Natural killer cell treated with Interleukin-12 subunit alpha and Interleukin-12 subunit beta and Interleukin-15 and Interleukin-18, amount 100 ng/mL, for 72 hours (primary cell): ENCODE measurements around the gene SLC25A45. TPM values are rescaled to one million over a fixed set of nuclear protein-coding genes. Genes with fewer than 3 reads are reported as not detected.

Source experiments
- ATAC-seq, 2 donors: fragments of 150-1000 bp; cut with Tn5 transposase in 1 of 2; sonication (Bioruptor Pico), chemical (Tn5 transposase) in 1 of 2; 2 replicates each; pipeline ENCODE4 v1.10.0; 2021
- DNase-seq: peaks from one replicate; pipeline ENCODE4 v3.0.0; 2022; ENCODE audit warnings: low spot score
- H3K27ac Mint-ChIP-seq, 2 donors: 1 replicate in 1 of 2; 2 replicates in 1 of 2; pipeline ENCODE4 v1.8.0; 2022; ENCODE audit warnings: mixed read lengths in 2 of 2, mild to moderate bottlenecking in 1 of 2, moderate library complexity in 1 of 2
- H3K27me3 Mint-ChIP-seq, 2 donors: 1 replicate in 1 of 2; 2 replicates in 1 of 2; pipeline ENCODE4 v1.8.0; 2022; ENCODE audit warnings: mixed read lengths in 2 of 2
- H3K36me3 Mint-ChIP-seq: one replicate; pipeline ENCODE4 v1.8.0; 2022; ENCODE audit warnings: mixed read lengths
- H3K4me1 Mint-ChIP-seq, 2 donors: 1 replicate in 1 of 2; 2 replicates in 1 of 2; pipeline ENCODE4 v1.8.0; 2022; ENCODE audit warnings: low read depth in 2 of 2, mixed read lengths in 2 of 2, mild to moderate bottlenecking in 1 of 2
- H3K4me3 Mint-ChIP-seq: one replicate; pipeline ENCODE4 v1.8.0; 2022; ENCODE audit warnings: mixed read lengths
- H3K9me3 Mint-ChIP-seq: 2 replicates; pipeline ENCODE4 v1.8.0; 2022; ENCODE audit warnings: mixed read lengths
- total RNA-seq, 2 donors: library from RNA; stranded (reverse); gene quantifications; one replicate each; pipeline ENCODE4 v1.2.3, GENCODE V29; 2022

Gene SLC25A45
- total RNA-seq, 2 donors from 2014 or later = 10.8 to 12.6 TPM

DNA sequence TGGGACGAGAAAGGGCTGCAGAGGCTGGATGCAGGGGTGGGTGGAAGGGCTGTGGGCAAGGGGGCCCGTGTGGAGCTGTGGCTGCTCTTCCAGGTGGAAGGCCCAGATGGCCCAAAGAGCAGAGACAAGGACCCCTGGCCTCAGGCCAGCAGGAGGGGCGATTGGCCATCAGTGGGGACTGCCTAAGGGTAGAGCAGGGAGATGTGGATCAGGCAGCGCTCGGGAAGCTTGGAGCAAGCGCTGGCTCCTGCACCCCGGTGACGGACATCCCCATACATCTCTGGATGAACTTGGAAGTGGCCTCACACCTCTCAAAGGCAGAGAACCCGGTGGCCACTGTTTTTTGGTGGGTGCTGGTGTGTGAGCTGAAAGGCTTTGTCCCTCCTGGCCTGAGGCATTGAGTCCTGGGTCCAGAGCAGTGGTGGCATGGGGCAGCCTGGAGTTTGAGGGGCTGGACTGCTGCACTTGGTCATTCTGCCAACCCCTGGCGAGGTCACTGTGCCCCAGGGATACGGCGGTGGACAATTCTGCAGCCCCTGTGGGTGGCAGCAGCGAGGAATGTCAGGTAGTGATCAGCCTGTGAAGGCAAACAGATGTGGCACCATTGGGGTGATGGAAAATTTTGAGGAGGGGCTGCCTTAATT is 9.9 kb upstream of the SLC25A45 start:
- ATAC-seq = no peak
- H3K4me1 Mint-ChIP-seq = peaks cover 20 to 34% of the 10 kb centered on the region in 2 donors
- DNase-seq = no peak
- no peaks in the 10 kb centered on the region for H3K27me3 Mint-ChIP-seq
- no peaks in the 10 kb centered on the region for H3K9me3 Mint-ChIP-seq
- no peak overlapping the region for H3K4me3 Mint-ChIP-seq
- peak overlapping the region in 1 of 2 donors; percentile 64 for H3K27ac Mint-ChIP-seq
- H3K36me3 Mint-ChIP-seq = no peaks in the 10 kb centered on the region

DNA sequence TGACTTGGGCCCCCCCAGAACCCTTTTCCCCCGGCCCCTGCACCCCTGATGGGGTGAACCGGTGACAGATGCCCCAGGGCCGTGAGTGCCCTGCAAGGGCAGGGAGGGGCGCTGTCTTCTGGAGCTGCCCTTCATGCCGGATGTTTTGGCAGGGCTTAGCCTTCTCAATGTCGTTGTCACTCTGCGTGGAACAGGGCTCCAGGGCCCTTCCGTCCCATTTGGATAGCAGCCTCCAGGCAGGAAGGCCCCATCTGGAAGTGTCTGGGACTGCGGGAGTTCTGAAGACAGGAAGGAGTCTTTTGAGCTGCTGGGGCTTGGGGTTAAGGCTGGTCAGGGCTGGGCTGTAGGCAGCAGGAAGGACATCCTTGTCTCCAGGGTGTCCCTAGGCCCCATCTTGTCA is 8.6 kb upstream of the SLC25A45 start:
- ATAC-seq (no peak), DNase-seq (no peak)
- Mint-ChIP-seq H3K27ac (peak overlapping the region in 1 of 2 donors; percentile 43), H3K4me1 (peaks cover 25 to 40% of the 10 kb centered on the region in 2 donors), H3K9me3 (no peaks in the 10 kb centered on the region), H3K36me3 (no peaks in the 10 kb centered on the region), H3K4me3 (no peak overlapping the region), H3K27me3 (no peaks in the 10 kb centered on the region)

DNA sequence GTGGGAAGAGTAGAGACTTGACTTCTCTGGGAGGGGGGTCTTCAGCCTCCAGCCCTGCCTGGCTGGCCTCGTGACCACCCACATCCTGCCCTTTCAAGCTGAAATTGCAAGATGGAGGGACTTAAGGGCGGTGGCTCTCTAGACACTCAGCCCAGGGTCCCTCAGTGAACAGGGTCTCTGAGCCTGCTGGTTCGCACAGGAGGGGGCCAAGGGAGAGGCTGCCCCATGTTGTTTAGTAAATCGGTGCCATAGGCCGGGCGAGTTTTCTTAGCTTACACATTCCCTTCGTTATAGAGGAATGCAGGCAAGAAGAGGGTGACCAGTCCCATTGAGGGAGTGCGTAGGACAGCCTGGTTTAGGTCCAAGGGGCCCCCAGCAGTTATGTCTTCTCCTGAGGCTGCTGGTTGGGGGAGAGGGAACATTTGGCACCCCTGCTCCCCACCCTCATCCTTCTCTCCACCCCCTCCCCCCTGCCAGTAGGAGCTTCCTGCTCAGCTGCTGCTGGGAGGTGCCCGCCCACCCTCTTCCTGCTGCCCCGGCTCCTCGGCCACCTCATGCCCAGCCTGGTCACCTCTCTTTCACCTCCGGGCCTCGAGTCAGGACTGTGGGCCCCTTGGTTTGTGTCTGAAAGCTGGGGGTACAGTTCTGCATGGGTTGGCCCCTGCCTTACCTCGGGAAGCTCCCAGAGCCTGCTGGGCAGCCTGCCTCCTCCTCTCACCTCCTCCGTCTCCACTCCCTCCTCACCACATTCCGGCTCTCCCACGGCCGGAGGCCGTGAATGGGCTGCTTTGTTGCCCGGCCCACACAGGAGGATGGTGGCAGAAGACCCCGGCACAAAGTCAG is 7.9 kb upstream of the SLC25A45 start:
- Mint-ChIP-seq H3K9me3 (no peaks in the 10 kb centered on the region), H3K4me1 (peaks cover 28 to 43% of the 10 kb centered on the region in 2 donors), H3K36me3 (no peaks in the 10 kb centered on the region), H3K27ac (peak overlapping the region in 1 of 2 donors; percentile 63), H3K4me3 (no peak overlapping the region), H3K27me3 (no peaks in the 10 kb centered on the region)
- DNase-seq = no peak
- ATAC-seq = no peak

DNA sequence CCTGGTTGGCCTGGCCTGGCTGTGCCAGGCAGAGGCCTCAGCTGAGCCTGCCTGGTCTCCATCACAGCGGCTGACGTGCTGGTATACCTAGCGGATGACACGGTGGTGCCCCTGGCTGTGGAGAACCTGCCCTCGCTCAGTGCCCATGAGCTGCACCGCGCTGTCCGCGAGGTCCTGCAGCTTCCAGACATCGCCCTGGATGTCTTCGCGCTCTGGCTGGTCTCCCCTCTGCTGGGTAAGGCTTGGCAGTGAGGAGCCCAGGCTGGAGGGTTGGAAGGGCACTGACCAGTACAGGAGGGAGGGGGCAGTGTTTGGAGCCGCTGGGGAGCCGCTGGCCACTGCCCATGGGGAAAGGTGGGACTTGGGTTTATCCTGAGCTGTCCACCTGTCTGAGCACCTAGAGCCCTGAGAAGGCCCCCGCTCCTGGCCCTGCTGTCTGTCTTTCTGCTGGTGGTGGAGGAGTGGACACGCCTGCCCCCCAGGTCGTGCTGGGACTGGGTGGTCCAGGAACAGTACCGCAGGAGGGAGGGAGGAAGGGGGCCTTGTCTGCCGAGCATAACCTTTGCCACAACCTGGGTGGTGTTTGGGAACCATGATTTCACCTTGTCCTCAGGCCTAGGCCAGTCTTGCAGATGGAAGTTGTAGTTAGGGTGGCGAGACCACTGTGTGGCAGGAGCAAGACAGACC is 7.0 kb upstream of the SLC25A45 start:
- Mint-ChIP-seq H3K4me1 (peaks cover 37 to 52% of the 10 kb centered on the region in 2 donors), H3K4me3 (peak overlapping the region; percentile 67), H3K27me3 (no peaks in the 10 kb centered on the region), H3K9me3 (no peaks in the 10 kb centered on the region), H3K27ac (peak overlapping the region; percentile 14 to 63), H3K36me3 (no peaks in the 10 kb centered on the region)
- no peak for DNase-seq
- ATAC-seq = no peak

DNA sequence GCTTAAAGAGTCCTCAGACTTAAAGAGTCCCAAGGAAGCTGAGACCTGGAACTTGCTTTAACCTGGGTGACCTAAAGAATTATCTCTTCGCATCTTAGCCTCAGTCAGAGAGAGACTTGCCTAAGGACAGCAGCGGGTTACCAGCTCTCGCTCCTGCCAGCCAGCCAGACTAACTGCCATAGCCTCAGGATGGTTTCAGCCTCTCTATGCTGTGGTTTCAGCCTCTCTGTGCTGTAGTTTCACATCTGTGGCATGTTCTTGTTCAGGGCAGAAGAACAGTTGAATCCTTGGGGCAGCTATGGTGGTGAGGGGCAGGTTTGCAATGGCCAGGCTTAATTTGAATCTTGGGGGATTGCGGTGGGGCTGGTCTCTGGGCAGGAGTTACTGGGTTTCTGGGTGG is 6.3 kb upstream of the SLC25A45 start:
- H3K36me3 Mint-ChIP-seq = no peaks in the 10 kb centered on the region
- H3K27ac Mint-ChIP-seq = peak overlapping the region; percentile 14 to 43
- DNase-seq = no peak
- no peaks in the 10 kb centered on the region for H3K9me3 Mint-ChIP-seq
- no peaks in the 10 kb centered on the region for H3K27me3 Mint-ChIP-seq
- H3K4me1 Mint-ChIP-seq = peaks cover 44 to 59% of the 10 kb centered on the region in 2 donors
- ATAC-seq = no peak
- H3K4me3 Mint-ChIP-seq = peak overlapping the region; percentile 67

DNA sequence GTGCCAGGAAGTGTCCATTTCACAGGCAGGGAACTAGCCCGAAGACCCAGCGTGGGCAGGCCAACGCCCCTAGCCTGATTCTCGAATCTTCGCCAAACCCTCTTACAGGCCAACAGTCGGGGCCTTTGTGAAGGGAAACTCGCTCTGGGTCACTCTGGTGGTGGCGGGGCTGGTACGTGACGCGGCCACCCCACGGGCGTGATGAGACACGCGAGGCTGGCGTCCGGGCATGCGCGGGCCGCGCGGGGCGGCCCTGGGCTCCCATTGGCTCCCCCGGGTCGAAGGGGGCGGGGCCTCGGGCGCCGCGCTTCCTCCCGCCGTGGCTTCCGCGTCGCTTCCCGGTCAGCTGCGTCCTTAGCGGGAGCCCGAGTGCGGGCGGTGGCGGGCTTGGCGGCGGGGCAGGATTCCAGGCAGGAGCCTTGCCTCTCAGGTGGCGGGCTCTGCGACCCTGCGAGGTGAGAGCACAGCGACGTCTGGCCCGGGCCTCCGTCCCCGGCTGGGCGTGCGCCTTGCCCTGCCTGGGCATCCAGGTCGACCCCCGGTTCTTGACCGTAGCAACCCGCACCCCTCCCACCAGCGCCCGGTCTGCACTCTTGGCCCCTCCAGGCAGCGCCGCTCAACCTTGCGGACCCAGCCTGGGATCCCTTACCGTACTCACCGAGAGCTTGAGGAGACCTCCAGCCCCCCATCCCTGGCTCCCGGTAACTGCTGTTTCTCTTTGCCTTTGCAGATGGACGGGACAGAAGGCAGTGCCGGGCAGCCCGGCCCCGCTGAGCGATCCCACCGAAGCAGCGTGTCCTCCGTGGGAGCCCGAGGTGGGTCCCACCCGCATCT is 4.1 kb upstream of the SLC25A45 start, which contains the start of gene FRMD8:
TSS of gene FRMD8 (plus strand) at position 331 of the 834 bp plus-strand sequence. CDS start at position 731, 400 bp downstream.
- Mint-ChIP-seq H3K27me3 (no peaks in the 10 kb centered on the region), H3K36me3 (no peaks in the 10 kb centered on the region), H3K9me3 (no peaks in the 10 kb centered on the region), H3K4me1 (peaks cover 57 to 62% of the 10 kb centered on the region in 2 donors), H3K27ac (peak within 1 kb of the TSS; percentile 99 to 100), H3K4me3 (peak within 1 kb of the TSS; percentile 94)
- ATAC-seq = peak; percentile 69 to 79
- DNase-seq = peak; percentile 94

DNA sequence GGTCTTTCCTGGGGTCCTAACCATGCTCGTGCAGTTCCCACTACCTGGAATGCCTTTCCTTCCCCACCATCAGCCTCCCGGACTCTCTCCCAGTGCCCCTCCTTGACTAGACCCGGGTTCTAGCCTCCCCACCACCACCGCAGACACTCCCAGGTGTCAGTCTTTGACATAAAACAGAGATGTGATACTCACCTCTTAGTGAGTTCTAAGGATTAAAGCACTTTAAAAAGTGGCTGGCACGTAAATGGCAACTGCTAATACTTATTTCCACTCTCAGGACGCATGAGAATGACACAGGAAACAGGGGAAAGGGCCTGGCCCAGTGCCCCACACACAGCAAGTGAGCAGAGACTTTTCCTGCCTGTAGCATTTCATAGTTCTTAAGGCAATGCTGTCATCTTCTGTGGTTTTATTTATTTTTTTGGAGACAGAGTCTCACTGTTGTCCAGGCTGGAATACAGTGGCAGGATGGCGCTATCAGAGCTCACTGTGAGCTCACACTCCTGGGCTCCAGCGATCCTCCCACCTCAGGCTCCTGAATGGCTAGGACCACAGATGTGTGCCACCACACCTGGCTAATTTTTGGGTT is 1.9 kb upstream of the SLC25A45 start:
- Mint-ChIP-seq H3K9me3 (no peaks in the 10 kb centered on the region), H3K27ac (peak overlapping the region; percentile 99 to 100), H3K4me1 (peaks cover 52 to 57% of the 10 kb centered on the region in 2 donors), H3K27me3 (no peaks in the 10 kb centered on the region), H3K4me3 (peak overlapping the region; percentile 94), H3K36me3 (no peaks in the 10 kb centered on the region)
- no peak for DNase-seq
- ATAC-seq = no peak

DNA sequence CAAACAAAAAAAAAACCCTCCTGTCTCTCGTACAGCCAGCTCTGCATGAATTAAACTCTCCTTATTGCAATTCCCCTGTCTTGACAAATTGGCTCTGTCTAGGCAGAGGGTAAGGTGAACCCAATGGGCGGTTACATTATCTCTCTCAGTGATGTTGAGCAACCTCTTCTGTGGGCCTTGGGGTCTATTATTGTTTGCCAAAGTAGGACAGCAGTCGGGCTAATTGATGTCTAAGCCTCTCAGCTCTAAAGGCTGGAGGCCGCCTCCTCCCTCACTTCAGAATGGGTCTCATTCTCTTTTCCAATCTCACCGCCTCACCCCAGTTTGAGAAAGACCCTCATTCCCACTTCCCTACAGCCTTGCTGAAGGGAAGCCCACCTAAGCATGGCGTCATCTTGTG is 1.3 kb upstream of the SLC25A45 start:
- Mint-ChIP-seq H3K27me3 (no peaks in the 10 kb centered on the region), H3K9me3 (no peaks in the 10 kb centered on the region), H3K36me3 (no peaks in the 10 kb centered on the region), H3K4me3 (peak overlapping the region; percentile 94), H3K27ac (peak overlapping the region; percentile 99 to 100), H3K4me1 (peaks cover 46 to 52% of the 10 kb centered on the region in 2 donors)
- ATAC-seq = no peak
- DNase-seq = no peak

DNA sequence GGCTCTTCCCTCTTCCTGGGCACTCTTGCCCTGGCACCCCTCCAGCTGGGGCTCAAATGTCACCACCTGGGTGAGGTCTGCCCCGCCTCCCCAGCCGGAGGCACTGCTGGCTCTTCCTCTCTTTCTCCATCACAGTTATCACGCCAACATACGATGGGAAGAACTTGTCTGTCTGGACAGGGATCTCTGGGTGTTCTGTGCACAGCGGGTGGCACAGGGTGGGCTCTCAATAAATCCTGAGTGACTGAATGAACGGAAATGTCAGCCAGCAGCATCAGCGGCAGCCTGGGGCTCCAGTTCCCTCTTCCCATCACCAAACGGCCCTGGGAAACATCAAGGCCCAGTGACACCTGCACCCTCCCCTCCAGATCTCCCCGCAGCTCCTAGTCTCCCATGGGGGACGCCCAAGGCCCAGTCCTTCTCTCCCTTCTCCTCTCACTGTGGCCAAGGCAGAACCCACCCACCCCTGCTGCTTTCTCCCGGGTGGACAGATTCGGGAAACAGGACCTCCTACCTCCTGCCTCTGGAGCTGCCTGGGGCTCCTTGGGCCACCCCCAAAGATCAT is 440 bp upstream of the SLC25A45 start:
- ATAC-seq (no peak), DNase-seq (peak; percentile 53)
- peak overlapping the region; percentile 99 to 100 for H3K27ac Mint-ChIP-seq
- no peaks in the 10 kb centered on the region for H3K36me3 Mint-ChIP-seq
- H3K27me3 Mint-ChIP-seq = no peaks in the 10 kb centered on the region
- H3K4me3 Mint-ChIP-seq = peak overlapping the region; percentile 94
- H3K4me1 Mint-ChIP-seq = peaks cover 41 to 44% of the 10 kb centered on the region in 2 donors
- H3K9me3 Mint-ChIP-seq = no peaks in the 10 kb centered on the region

DNA sequence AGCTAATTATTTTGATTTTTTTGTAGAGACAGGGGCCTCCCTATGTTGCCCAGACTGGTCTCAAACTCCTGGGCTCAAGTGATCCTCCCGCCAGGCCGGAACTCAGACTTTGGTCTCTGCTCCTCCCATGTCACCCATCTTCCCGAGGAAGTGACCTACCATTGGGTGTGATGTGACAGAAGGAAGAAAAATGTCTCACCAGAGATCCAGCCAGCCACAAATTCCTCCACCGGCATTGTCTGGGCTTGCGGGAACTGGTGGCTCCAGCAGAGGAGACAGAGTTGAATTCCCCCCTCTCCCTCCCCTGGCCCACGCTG is 772 bp downstream of the SLC25A45 start:
- Mint-ChIP-seq H3K36me3 (no peaks in the 10 kb centered on the region), H3K4me3 (peak overlapping the region; percentile 94), H3K4me1 (peaks cover 35 to 37% of the 10 kb centered on the region in 2 donors), H3K27ac (peak overlapping the region; percentile 99 to 100), H3K27me3 (no peaks in the 10 kb centered on the region), H3K9me3 (no peaks in the 10 kb centered on the region)
- ATAC-seq (peak in 1 of 2 donors; percentile 7), DNase-seq (no peak)

DNA sequence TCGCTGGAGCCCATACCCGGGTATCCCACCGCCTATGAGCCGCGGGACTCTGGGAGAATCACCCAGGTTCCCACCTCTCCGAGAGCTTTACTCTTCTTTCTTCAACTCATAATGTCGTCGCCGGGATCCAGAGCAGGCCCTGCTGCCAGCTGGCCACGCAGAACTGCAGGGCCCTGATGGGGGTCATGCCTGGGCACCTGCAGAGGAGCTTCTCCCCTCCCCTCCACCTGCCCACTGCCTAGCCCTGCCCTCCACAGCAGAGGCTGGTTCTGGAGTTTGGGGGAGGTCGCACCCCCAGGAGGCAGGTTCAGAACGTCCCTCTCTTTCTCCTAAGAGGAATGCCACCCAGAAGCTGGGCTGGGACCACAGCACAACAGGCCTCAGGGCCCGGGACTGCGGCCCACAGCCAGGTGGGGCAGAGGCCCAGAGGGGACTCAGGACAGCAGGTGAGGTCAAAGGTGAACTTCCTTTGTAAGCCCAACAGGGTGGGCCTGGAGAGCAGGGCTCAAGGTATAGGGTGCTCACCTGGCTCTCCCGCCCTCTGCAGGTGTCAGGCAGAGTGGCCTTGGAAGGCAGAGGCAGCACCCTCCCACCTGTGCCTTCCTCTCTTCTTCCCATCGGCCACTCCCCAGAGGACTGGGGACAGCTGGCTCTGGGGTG is 1.9 kb downstream of the SLC25A45 start:
- Mint-ChIP-seq H3K4me3 (peak overlapping the region; percentile 34), H3K4me1 (peaks cover 32 to 37% of the 10 kb centered on the region in 2 donors), H3K36me3 (no peaks in the 10 kb centered on the region), H3K9me3 (no peaks in the 10 kb centered on the region), H3K27me3 (no peaks in the 10 kb centered on the region), H3K27ac (peak overlapping the region; percentile 99 to 100)
- DNase-seq = no peak
- ATAC-seq = no peak

DNA sequence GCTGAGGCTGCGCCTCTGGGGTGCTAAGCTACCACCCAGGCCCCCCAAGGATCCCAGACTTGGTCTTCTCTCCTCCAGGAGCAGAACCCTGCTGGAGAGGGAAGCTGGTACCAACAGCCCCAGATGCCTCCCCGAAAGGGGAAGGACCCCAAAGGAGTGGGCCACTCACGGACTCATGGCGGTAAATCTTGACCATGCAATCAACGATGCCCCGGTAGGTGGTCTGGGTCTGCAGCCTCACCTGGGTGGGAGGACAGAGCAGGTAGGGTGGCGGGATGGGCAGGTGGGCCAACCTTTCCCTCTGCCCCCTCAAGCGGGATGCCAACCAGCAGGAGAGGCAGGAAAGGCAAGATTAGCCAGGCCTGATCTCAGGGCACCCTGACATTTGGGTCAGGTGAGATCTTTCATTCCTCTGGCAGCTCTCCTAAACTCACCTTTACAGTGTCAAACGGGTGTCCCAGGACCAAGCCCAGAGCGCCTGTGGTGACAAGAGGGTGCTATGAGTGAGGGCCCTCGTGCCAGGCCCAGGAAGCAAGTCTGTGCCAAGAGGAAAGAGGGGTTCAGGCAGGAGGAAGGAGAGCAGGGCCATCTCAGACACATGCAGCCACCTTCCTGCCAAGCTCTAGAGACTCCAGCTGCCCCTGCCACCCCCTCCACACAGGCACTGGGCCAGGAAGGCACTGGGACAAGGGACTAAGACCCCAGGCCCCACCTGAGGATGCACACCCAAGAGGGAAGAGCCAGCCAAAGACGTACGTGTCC is 2.6 kb downstream of the SLC25A45 start:
- H3K36me3 Mint-ChIP-seq = no peaks in the 10 kb centered on the region
- DNase-seq = no peak
- no peak for ATAC-seq
- H3K4me3 Mint-ChIP-seq = peak overlapping the region; percentile 34
- H3K27me3 Mint-ChIP-seq = no peaks in the 10 kb centered on the region
- H3K4me1 Mint-ChIP-seq = peaks cover 25 to 30% of the 10 kb centered on the region in 2 donors
- H3K9me3 Mint-ChIP-seq = no peaks in the 10 kb centered on the region
- peak overlapping the region in 1 of 2 donors; percentile 100 for H3K27ac Mint-ChIP-seq
